Transverse colon (tissue), 4 donors: ENCODE measurements around the gene NFIA.

Source experiments
- CTCF ChIP-seq, 5 experiments: fragments of 200-600 bp in 3 of 5; fragments of 450-650 bp in 2 of 5; sonication (generic) in 3 of 5; IDR thresholded peaks; 1 replicate in 2 of 5; 2 replicates in 3 of 5; pipeline ENCODE4 v1.5.1; 2016 to 2017; ENCODE audit warnings: antibody characterized with exemption in 5 of 5, inconsistent platforms in 3 of 5, mild to moderate bottlenecking in 2 of 5, moderate library complexity in 1 of 5
- POLR2A ChIP-seq: fragments of 450-650 bp; IDR thresholded peaks from one replicate; pipeline ENCODE4 v1.6.1; 2016; ENCODE audit warnings: antibody characterized with exemption, mild to moderate bottlenecking, moderate library complexity
- POLR2AphosphoS5 ChIP-seq, 3 donors: sonication (generic); formaldehyde crosslinking; IDR thresholded peaks; one replicate each; pipeline ENCODE4 v1.6.1; 2016; ENCODE audit warnings: antibody characterized with exemption in 3 of 3

DNA sequence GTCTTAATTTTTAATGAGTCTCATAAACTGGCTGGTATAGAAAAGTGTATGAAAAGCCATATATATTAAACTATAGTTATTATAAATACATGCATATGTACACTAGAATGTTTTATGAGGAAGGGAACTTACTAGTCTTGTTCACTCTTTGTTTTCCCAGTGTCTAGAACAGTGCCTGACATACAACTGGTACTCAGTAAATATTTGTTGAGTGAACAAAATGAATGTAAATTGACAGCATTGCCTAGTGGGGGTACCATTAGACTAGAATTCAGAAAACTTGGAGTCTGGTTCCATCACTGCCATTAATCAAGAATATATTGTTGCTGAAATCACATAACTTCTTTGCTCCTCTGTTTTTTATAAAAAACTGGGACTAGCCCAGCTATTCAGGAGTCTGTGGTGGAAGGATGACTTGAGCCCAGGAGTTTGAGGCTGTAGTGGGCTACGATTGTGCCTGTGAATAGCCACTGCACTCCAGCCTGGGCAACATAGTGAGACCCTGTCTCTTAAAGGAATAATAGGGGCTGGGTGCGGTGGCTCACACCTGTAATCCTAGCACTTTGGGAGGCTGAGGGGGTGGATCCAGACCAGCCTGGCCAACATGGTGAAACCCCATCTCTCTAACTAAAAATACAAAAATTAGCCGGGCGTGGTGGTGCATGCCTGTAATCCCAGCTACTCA is 51.1 kb downstream of the NFIA start:
- TF ChIP-seq CTCF (IDR thresholded peaks at IDR 0.05): no peak
- TF ChIP-seq POLR2A: no peak
- TF ChIP-seq POLR2AphosphoS5 (IDR thresholded peaks at IDR 0.05): no peak
